ENCODE measurements around the gene MRPL36.

MRPL36 gene

DNA sequence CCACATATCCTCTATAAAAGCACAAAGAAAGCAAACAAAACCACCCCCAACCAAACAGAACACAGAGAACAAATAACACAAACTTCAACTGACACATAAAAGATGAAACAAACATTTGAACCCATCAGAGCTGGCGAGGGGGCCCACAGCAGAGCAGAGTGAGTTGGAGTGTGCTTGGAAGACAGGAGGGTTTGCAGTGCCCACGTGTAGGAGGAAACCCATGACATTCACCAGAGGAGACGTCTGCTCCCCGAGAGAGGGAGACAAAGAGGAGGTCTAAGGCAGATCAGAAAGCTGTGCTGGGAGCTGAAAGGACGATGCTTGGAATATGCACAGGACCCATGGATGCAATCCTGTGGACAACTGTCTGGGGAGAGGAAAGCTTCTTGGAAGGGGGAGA, 27.0 kb downstream of the MRPL36 start:
- FAIRE-seq = no peak
- DNase-seq (ENCODE audit: insufficient read length) = no peak
- TF ChIP-seq POLR2AphosphoS5 (IDR thresholded peaks at IDR 0.05; ENCODE audit: low read depth, low read length) (no peak), POLR2A (IDR thresholded peaks at IDR 0.05; ENCODE audit: low read depth, low read length) (no peak), TAF1 (IDR thresholded peaks at IDR 0.05; ENCODE audit: borderline replicate concordance, low read depth, low read length) (no peak)

DNA sequence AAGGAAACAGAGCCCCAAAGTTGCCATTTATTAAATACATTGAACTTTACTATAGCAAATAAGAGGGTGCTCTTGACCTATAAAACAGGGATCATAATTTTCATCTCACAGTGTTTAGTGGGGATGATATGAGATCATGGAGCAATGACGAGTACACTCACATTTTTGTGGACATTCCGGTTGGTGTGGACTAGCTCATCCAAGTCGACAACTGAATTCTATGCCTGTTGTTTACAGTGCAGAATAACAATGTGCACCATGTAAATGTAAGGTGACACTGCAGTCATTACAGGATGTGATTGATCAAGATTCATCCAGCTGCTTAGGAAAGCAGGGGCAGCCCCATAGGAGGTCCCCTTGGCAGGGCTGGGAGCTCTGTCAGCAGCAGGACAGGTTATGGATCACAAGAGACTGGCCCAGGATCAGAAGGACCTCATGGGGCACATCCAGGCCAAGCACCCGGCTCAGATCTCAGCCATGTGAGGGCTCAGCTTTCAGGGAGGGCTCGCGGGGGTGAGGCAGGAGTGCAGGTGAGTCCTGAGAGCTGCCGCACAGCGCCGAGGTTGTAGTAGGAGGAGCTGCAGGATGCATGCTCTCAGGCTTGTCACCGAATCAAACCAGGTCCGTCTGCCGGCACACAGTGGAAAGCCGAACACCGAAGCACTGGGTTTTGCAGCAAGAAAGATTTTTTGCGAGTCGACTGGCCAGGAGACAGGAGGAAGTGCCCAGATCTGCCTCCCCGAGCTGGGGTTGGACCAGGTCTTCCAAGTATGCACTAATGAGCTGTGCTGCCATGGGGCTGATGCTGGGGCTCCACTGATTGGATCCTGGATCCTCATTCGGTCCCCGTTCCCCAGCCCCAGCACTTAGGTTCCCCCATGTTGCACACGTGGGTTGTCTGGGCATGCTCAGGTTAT, 28.2 kb downstream of the MRPL36 start:
- DNase-seq (ENCODE audit: insufficient read length) (no peak), FAIRE-seq (no peak)
- no peak for TF ChIP-seq POLR2AphosphoS5 (IDR thresholded peaks at IDR 0.05; ENCODE audit: low read depth, low read length)
- TF ChIP-seq TAF1 (IDR thresholded peaks at IDR 0.05; ENCODE audit: borderline replicate concordance, low read depth, low read length) = no peak
- TF ChIP-seq POLR2A (IDR thresholded peaks at IDR 0.05; ENCODE audit: low read depth, low read length) = no peak

DNA sequence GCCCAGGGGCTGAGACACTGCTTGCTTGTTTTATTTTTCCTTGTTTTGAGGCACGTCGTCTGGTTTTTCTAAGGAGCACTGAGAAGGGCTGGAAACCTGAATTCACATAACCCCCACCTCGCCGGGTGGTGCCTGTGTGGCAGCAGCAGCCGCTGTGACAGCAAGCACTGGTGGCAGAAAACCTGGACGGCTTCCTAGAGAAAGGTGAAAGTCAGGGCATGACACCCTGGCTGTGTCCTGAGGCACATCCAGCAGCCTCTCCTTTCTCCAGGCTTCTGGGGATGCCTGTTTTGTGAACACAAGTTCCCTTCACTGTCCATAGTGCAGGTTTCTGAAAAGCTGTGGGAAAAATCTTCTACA, 29.2 kb downstream of the MRPL36 start:
- DNase-seq (ENCODE audit: insufficient read length) (no peak), FAIRE-seq (no peak)
- TF ChIP-seq POLR2A (IDR thresholded peaks at IDR 0.05; ENCODE audit: low read depth, low read length) = no peak
- TF ChIP-seq POLR2AphosphoS5 (IDR thresholded peaks at IDR 0.05; ENCODE audit: low read depth, low read length) = no peak
- no peak for TF ChIP-seq TAF1 (IDR thresholded peaks at IDR 0.05; ENCODE audit: borderline replicate concordance, low read depth, low read length)

DNA sequence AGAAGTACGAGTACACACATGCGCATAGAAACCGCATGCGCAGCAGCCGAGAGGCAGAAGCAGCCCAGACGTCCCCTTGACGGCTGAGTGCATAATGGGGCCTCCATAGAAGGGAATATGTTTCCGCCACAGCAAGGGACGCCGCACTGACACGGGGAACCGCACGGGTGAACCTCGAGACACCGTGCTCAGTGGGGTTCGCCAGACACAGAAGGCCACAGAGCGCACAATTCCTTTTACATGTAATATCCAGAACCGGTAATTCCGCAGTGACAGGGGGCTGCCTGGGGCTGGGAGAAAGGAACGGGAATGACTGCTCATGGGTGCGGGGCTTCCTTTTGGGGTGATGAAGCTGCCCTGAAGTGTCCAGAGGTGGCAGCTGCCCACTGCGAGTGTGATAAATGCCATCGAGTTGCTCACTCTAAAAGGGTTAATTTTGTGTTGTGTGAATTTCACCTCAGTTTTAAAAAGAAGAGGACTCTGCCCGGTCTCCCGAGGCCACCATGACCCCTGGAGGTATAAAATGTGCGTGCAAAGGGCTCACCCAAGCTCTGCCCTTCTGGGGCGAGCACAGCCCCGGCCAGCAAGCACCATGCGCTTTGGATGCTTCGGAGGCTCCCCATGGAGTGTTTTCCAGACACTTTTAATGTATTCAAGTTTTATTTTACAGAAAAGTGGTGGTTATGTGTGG, 29.7 kb downstream of the MRPL36 start:
- FAIRE-seq (no peak), DNase-seq (ENCODE audit: insufficient read length) (no peak)
- TF ChIP-seq TAF1 (IDR thresholded peaks at IDR 0.05; ENCODE audit: borderline replicate concordance, low read depth, low read length) = no peak
- no peak for TF ChIP-seq POLR2A (IDR thresholded peaks at IDR 0.05; ENCODE audit: low read depth, low read length)
- TF ChIP-seq POLR2AphosphoS5 (IDR thresholded peaks at IDR 0.05; ENCODE audit: low read depth, low read length) = no peak

DNA sequence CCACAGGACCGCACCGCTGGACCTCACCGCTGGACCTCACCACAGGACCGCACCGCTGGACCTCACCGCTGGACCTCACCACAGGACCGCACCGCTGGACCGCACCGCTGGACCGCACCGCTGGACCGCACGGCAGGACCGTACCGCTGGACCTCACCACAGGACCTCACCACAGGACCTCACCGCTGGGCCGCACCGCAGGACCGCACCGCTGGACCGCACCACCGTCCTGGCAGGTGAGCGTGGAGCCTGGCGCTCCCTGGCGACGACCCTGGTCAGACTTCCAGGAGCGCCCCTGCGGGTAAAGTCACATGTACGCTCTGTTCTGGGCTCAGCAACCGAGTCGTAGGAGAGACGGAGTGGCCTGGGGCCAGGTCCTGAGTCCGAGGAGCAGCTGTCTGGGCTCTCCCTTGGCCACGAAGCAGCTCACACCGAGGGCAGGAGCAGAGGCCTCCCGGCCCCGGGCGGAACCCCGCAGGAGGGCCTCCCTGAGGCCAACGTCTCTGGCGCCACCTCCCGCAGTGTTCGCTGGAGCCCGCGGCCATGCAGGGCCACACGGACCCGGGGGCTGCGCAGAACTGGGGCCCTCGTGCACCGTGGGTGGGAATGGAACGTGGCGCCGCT, 30.5 kb downstream of the MRPL36 start:
- no peak for FAIRE-seq

DNA sequence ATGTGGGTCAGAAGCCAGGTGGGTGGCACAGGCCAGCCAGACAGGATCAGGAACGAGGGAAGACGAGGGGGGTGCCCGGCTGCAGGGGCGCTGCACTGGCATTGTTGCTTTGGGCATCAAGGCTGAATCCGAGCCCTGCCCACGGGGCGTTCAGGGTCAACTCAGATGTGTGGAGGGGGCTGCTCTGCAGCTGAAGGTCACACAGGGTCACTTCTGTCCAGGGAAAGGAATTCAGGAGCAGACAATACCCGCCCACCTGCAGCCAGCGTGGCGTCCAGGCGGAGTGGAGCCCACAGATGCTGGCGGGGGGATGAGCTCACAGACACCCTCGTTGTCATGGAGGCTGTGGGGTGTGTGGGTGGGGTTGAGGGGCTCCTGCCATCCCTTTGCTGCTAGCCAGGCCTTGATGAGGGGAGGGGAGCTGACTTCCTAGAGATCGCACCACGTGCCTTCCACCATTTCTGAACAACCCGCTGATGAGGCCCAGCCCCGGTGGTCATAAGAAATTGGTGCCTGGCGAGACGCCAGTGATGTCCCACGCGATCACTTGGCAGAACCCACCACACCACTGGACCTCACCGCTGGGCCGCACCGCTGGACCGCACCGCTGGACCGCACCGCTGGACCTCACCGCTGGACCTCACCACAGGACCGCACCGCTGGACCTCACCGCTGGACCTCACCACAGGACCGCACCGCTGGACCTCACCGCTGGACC, 31.2 kb downstream of the MRPL36 start:
- FAIRE-seq (no peak), DNase-seq (ENCODE audit: insufficient read length) (no peak)
- TF ChIP-seq POLR2A (IDR thresholded peaks at IDR 0.05; ENCODE audit: low read depth, low read length) = no peak

More for the DNA sequence above, 30.5 kb downstream of the MRPL36 start:
- no peak for DNase-seq (ENCODE audit: insufficient read length)
- TF ChIP-seq POLR2AphosphoS5 (IDR thresholded peaks at IDR 0.05; ENCODE audit: low read depth, low read length) (no peak), POLR2A (IDR thresholded peaks at IDR 0.05; ENCODE audit: low read depth, low read length) (no peak), TAF1 (IDR thresholded peaks at IDR 0.05; ENCODE audit: borderline replicate concordance, low read depth, low read length) (no peak)

DNA sequence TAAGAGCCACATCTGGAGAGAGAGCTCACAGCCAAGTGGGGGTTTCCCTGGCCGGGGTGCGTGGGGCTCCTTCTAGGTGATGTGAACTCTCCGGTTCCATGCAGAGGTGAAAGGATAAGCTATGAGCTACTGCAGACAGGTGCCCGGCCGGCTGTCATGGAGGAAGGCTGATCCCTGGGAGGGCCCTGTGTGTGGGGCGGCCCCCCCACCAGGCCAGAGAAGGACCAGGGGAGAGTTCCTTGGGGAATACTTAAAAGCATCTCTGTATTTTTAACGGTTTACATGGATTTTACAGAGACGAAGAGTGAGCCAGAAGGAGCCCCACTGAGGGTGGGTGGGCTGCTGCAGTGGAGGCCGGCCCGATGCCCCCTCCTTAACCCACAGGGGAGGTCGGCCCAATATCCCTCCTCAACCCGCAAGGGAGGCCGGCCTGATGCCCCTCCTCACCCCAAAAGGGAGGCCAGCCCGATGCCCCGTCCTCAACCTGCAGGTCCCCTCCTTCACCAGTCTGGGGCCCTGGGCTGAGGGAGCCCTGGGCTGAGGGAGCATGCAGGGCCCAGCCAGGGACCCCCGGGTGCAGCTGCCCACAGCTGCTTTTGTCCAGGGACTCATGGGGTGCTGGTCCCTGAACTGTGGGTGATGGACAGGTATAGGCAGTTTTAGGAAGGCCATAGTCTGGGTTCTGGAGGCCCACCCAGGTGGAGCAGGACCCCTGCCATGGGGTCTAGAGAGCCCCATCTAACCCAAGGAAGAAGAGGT, 31.9 kb downstream of the MRPL36 start:
- DNase-seq (ENCODE audit: insufficient read length) (no peak), FAIRE-seq (no peak)
- TF ChIP-seq POLR2A (IDR thresholded peaks at IDR 0.05; ENCODE audit: low read depth, low read length) (no peak), POLR2AphosphoS5 (IDR thresholded peaks at IDR 0.05; ENCODE audit: low read depth, low read length) (no peak), TAF1 (IDR thresholded peaks at IDR 0.05; ENCODE audit: borderline replicate concordance, low read depth, low read length) (no peak)

DNA sequence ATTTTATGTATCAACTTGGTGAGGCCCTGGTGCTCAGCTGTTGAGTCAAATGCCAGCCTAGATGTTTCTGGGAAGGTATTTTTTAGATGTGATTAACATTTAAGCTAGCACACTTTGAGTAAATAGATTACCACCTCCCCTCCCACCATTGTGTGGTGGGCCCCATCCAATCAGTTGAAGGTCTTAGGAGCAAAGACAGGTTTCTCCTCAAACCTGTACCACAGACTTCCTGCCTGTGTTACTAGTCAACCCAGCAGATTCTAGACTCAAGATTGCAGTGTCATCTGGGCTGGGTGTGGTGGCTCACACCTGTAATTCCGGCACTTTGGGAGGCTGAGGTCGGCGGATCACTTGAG, 33.8 kb downstream of the MRPL36 start:
- no peak for TF ChIP-seq TAF1 (IDR thresholded peaks at IDR 0.05; ENCODE audit: borderline replicate concordance, low read depth, low read length)
- no peak for TF ChIP-seq POLR2AphosphoS5 (IDR thresholded peaks at IDR 0.05; ENCODE audit: low read depth, low read length)
- no peak for TF ChIP-seq POLR2A (IDR thresholded peaks at IDR 0.05; ENCODE audit: low read depth, low read length)
- no peak for FAIRE-seq
- DNase-seq (ENCODE audit: insufficient read length) = no peak

DNA sequence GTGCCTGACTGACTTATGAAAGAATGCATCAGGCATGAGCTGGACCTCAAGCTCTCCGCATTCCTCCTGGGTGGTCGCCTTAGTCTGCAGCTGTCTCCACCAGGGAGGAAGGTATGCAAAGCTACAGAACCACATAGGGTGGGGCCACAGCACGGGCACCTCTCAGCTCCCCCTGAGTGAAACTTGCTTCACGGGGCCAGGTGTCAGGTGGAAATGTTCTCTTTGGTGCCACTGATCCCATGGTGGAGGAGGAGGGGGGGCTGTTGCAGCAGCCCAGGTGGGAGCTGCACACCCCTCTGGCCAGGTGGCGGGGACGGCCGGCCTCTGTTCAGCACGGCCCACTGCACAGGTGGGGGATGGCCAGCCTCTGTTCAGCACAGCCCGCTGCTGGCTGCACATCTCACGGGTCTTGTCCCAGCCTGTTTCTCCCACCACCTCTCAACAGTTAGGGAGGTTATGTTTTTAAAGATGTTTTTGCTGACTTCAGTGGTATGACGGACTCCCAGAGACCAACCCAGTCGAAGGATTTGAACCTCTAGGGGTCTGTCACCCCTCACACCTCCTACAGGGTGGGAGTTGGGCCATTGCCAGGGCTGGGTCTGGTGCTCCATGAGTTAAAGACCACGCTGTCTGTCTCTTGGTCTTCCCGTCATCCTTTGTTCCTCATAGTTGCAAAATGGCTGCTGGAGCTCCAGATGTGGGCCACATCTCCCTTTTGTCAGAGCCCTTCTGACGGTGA, 34.3 kb downstream of the MRPL36 start:
- FAIRE-seq (no peak), DNase-seq (ENCODE audit: insufficient read length) (no peak)
- TF ChIP-seq POLR2A (IDR thresholded peaks at IDR 0.05; ENCODE audit: low read depth, low read length) (no peak), TAF1 (IDR thresholded peaks at IDR 0.05; ENCODE audit: borderline replicate concordance, low read depth, low read length) (no peak), POLR2AphosphoS5 (IDR thresholded peaks at IDR 0.05; ENCODE audit: low read depth, low read length) (no peak)

DNA sequence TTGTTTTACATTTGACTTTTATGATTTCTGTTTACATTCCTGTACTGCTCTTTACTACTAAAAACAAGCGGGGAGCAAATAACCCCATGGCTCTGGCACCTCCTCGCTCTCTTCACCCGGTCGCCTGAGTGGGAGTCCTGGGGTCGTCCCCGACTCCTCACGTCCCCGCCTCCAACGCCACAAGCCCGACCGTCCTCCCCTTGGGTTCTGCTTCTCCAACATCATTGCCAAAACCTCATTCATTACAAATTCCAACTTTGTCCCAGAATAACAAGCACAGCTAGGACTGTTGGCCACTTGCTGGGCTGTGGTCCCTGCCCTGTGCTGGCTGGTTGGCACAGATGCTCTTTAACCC, 35.1 kb downstream of the MRPL36 start:
- DNase-seq (ENCODE audit: insufficient read length) (no peak), FAIRE-seq (no peak)
- no peak for TF ChIP-seq POLR2A (IDR thresholded peaks at IDR 0.05; ENCODE audit: low read depth, low read length)
- no peak for TF ChIP-seq TAF1 (IDR thresholded peaks at IDR 0.05; ENCODE audit: borderline replicate concordance, low read depth, low read length)
- TF ChIP-seq POLR2AphosphoS5 (IDR thresholded peaks at IDR 0.05; ENCODE audit: low read depth, low read length) = no peak

Measured in GM12892 (cell line).